ENCODE measurements around the gene ZDHHC4. TPM values are rescaled to one million over a fixed set of nuclear protein-coding genes. Genes with fewer than 3 reads are reported as not detected.

ZDHHC4 gene
- total and polyA plus RNA-seq, 2 of the 8 experiments (the other 6 are each of a cell fraction or from before 2014, with no cell fraction given): 50.2 to 171 TPM

GRCh38 chr7:6589151-6589828, 12.0 kb downstream of the ZDHHC4 start:
- peak overlapping the region; percentile 78; the same call in 1 of the 2 replicates for H4K8ac ChIP-seq (ENCODE audit: extremely low read depth, insufficient read depth, low read length)
- no peaks in the 10 kb centered on the region; the same call in 1 of the 2 replicates for H3K79me1 ChIP-seq (ENCODE audit: low read depth, low read length)
- H3K4ac ChIP-seq (replicated peaks; ENCODE audit: insufficient read length, low read depth, low read length): no peak overlapping the region
- H3K56ac ChIP-seq (replicated peaks; ENCODE audit: insufficient read length, low read depth, low read length): no peak overlapping the region
- no peak overlapping the region for H3K18ac ChIP-seq (ENCODE audit: extremely low read depth, low read length)
- H2BK120ac ChIP-seq (replicated peaks; ENCODE audit: low read depth, low read length): no peak overlapping the region
- H4K5ac ChIP-seq (ENCODE audit: insufficient read length, low read depth, low read length): no peak overlapping the region
- no peaks in the 10 kb centered on the region for H3K27me3 ChIP-seq (replicated peaks in 1 of 4; ENCODE audit: control insufficient read depth in 3 of 4, extremely low read depth in 1 of 4, insufficient read depth in 3 of 4, low read length in 3 of 4)
- H4K91ac ChIP-seq (replicated peaks; ENCODE audit: insufficient read length, low read length): no peak overlapping the region
- H3K9ac ChIP-seq (replicated peaks in 1 of 4; ENCODE audit: extremely low read depth in 1 of 4, low read depth in 3 of 4, low read length in 3 of 4): no peak overlapping the region
- FAIRE-seq (no peak), DNase-seq (ENCODE audit: low read depth in 1 of 2, low spot score in 2 of 2) (no peak)
- 57% methylated on average over 21 of the region's 22 CpGs; no CpG with 5 or more reads in 1 of the 2 experiments for WGBS, 2 experiments (ENCODE audit: extremely low coverage in 1 of 2, insufficient coverage in 1 of 2, insufficient read length in 1 of 2, insufficient replicate concordance in 2 of 2, low coverage in 1 of 2, low lambda C conversion rate in 2 of 2, missing lambda C conversion rate in 1 of 2)
- H3K9me3 ChIP-seq (ENCODE audit: insufficient read depth in 2 of 2, low read depth in 1 of 2, low read length in 1 of 2): no peaks in the 10 kb centered on the region
- H3K27ac ChIP-seq (ENCODE audit: low read depth, low read length): no peak overlapping the region
- no peak overlapping the region for H3K14ac ChIP-seq (ENCODE audit: insufficient read length)
- H2BK5ac ChIP-seq (ENCODE audit: low read depth, low read length): no peak overlapping the region
- no peak overlapping the region for H3K23ac ChIP-seq (ENCODE audit: insufficient read length)
- peak overlapping the region in 2 of 4 experiments; percentile 32 to 52; a peak in 5 of 8 replicates for H3K4me3 ChIP-seq (ENCODE audit: extremely low read depth in 1 of 4, insufficient read depth in 2 of 4, low read depth in 3 of 4, low read length in 4 of 4)
- no peak overlapping the region for H2BK12ac ChIP-seq (ENCODE audit: low read depth, low read length)
- ChIA-PET POLR2A (ENCODE audit: partially characterized antibody) (interaction anchor here (0.7 to 4.5 kb wide), 8 partner anchors 8 to 89 kb away, joined by 3 to 25 read pairs (median 3); partner anchors contain the start of genes ZDHHC4 and ZNF853), CTCF (ENCODE audit: partially characterized antibody) (interaction anchor here (0.6 to 4.3 kb wide), 9 partner anchors 11 to 77 kb away, joined by 3 to 16 read pairs (median 6); no protein-coding TSS in a partner anchor)
- TF ChIP-seq, protein P1, sequence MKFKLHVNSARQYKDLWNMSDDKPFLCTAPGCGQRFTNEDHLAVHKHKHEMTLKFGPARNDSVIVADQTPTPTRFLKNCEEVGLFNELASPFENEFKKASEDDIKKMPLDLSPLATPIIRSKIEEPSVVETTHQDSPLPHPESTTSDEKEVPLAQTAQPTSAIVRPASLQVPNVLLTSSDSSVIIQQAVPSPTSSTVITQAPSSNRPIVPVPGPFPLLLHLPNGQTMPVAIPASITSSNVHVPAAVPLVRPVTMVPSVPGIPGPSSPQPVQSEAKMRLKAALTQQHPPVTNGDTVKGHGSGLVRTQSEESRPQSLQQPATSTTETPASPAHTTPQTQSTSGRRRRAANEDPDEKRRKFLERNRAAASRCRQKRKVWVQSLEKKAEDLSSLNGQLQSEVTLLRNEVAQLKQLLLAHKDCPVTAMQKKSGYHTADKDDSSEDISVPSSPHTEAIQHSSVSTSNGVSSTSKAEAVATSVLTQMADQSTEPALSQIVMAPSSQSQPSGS (IDR thresholded peaks at IDR 0.05; ENCODE audit: low read length): no peak
- TF ChIP-seq TAF7 (optimal IDR thresholded peaks at IDR 0.05; ENCODE audit: borderline replicate concordance, low read depth, low read length) (no peak), TEAD4 (IDR thresholded peaks at IDR 0.05; ENCODE audit: low read depth, low read length) (no peak), SIX5 (IDR thresholded peaks at IDR 0.05; ENCODE audit: low read depth, low read length) (no peak), RAD21 (IDR thresholded peaks at IDR 0.05 in 1 of 2, conservative IDR thresholded peaks at IDR 0.05 in 1 of 2; ENCODE audit: low read depth in 2 of 2, low read length in 2 of 2) (no peak), EGR1 (IDR thresholded peaks at IDR 0.05; ENCODE audit: borderline replicate concordance, low read depth, low read length) (no peak)
- no peak overlapping the region for H2BK15ac ChIP-seq (ENCODE audit: low read length)
- H3K4me2 ChIP-seq (ENCODE audit: insufficient read depth in 1 of 2, low read depth in 2 of 2, low read length in 2 of 2): peak overlapping the region; percentile 74 to 78
- H3K79me2 ChIP-seq (ENCODE audit: control insufficient read depth in 1 of 2, insufficient read depth in 2 of 2, low read length in 2 of 2): no peaks in the 10 kb centered on the region
- H2AK5ac ChIP-seq (ENCODE audit: low read depth, low read length): no peak overlapping the region
- peaks cover 4 to 38% (median 14%) of the 10 kb centered on the region in 4 experiments for H3K36me3 ChIP-seq (ENCODE audit: control insufficient read depth in 2 of 4, insufficient read depth in 4 of 4, low read length in 3 of 4)
- no peak overlapping the region for H2BK20ac ChIP-seq (ENCODE audit: low read length)
- no peaks in the 10 kb centered on the region; the same call in 1 of the 2 replicates for H3K23me2 ChIP-seq (ENCODE audit: low read depth, low read length)
- peaks cover 0 to 3% (median 0%) of the 10 kb centered on the region in 4 experiments; a peak in 1 of 7 replicates for H3K4me1 ChIP-seq (replicated peaks in 1 of 4; ENCODE audit: control insufficient read depth in 3 of 4, insufficient read depth in 4 of 4, low read length in 3 of 4)
- H4K20me1 ChIP-seq (replicated peaks in 1 of 2; ENCODE audit: control insufficient read depth in 1 of 2, insufficient read depth in 2 of 2, low read length in 2 of 2): peaks cover 0 to 3% of the 10 kb centered on the region in 2 experiments
- 0 out of 2 replicates have a peak overlapping the region, but pooled peaks have one; percentile 45 for H2AFZ ChIP-seq (ENCODE audit: low read length)

All from H1 (cell line).